GM19438 (cell line): ENCODE results near the gene OR2A1.
"Not testable (repeated sequence)": the region's sequence is repeated elsewhere in the genome, so short reads cannot be mapped to it uniquely, and the experiment has no call there.

Source experiments
- ATAC-seq: cut with Tn5 transposase; IDR thresholded peaks from one replicate; pipeline ENCODE4 v1.9.1; 2021; ENCODE audit warnings: low read depth; ENCODE audit not compliant: unreplicated experiment

OR2A1 gene, protein sequence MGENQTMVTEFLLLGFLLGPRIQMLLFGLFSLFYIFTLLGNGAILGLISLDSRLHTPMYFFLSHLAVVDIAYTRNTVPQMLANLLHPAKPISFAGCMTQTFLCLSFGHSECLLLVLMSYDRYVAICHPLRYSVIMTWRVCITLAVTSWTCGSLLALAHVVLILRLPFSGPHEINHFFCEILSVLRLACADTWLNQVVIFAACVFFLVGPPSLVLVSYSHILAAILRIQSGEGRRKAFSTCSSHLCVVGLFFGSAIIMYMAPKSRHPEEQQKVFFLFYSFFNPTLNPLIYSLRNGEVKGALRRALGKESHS

DNA sequence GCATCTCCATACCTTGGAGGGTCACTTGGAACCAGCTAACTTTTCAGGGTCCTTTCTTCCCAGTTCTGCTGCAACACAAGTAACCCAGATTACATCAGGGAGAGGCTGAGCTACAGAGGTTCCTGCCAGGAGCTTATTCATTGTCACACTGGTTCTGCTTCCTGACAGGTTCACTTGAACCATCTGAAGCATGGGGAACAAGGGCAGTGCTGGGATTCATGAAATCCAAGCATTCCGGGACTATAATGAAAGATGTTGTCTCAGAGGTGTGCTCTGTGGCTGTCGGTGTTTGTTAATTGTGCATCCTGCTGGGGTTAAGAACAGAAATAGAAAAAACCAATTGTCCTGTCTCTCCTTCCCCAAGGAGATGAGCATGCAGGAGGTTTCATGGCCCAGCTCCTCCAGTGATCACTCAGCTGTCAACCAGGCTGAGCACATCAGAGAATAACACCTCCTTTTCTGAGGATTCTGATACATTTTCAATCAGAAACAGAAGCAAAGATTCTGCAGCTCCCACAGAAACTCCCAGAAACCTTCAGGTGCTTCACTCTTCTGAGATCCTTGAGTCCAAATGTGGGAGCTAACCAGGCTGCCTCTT is at the start of gene OR2A1:
TSS of gene OR2A1 (plus strand) at position 548 of the 598 bp plus-strand sequence. CDS start 5,706 bp downstream, outside the sequence.
- ATAC-seq: not testable (repeated sequence)

DNA sequence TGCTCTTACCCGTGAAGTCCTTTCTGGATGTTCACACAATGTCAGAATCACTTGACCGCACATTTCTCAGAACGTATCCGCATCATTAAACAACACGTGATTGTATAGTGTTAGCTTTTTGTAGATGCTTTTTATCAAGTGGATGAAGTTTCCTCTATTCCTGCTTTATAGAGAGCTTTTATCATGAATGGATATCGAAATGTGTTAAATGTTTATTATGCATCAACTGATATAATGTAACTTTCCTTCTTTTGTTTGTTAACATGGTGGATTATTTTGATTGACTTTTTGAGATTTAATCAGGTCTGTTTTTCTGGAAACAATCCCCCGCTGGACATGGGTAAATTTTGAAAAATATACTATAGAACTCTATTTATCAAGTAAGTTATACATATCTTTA is 47.5 kb upstream of the OR2A1 start, which contains the start of gene OR2A7:
TSS of gene OR2A7 (minus strand) at position 101 of the 400 bp plus-strand sequence. CDS start 5,164 bp downstream, outside the sequence.
- ATAC-seq: not testable (repeated sequence)

DNA sequence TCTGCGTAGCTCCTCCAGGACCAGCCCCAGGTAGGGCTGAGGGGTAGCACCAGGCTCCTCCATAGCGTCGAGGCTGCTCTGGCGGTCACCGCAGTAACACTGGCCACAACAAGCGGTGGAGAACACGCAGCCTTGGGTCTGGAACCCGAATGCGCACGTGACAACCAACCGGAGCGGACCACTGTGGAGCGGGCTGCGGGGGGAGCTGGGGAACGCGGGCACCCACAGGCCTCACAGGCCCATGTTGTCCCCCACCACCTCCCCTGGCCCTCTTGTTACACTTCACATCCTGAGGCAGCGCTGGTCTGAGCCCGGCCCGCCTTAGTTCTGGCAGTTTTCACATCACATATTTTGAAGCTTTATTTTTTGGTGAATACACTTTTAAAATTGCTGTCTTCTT is 43.0 kb upstream of the OR2A1 start, which contains the start of gene CTAGE8:
TSS of gene CTAGE8 (minus strand) at position 101 of the 400 bp plus-strand sequence. CDS start at position 63, 38 bp downstream.
- ATAC-seq: not testable (repeated sequence)

DNA sequence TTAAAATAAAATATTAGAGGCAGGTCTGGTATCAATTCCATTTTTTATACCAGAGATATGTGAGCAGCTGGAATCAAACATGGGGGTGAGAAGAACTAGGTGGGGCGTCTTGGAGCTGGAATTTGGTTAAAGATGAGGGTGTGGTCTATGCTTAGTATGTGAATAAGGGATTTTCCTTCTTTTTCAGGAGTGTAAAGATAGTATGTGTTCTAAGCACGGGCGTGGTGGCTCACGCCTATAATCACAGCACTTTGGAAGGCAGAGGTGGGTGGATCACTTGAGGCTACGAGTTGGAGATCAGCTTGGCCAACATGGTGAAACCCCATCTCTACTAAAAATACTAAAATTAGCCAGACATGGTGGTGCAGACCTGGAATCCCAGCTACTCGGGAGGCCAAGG is 36.9 kb upstream of the OR2A1 start:
- not testable (repeated sequence) for ATAC-seq

DNA sequence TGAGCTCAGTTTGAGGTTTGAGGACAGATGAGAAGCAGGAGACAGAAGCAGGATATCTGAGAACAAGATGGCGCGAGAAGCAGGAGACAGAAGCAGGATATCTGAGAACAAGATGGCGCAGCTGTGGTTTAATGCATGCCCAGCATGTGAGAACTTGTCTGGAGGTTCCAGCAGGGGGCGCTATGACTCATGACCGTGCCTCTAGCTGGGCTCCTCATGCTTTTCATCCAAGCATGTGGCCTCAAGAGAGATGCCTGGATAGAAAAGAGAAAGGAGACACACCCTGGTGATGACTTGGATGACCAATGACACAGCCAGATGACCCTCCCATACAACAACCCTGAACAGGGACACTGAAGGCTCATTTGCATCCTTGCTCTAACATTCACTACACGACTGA is 32.2 kb upstream of the OR2A1 start:
- not testable (repeated sequence) for ATAC-seq

DNA sequence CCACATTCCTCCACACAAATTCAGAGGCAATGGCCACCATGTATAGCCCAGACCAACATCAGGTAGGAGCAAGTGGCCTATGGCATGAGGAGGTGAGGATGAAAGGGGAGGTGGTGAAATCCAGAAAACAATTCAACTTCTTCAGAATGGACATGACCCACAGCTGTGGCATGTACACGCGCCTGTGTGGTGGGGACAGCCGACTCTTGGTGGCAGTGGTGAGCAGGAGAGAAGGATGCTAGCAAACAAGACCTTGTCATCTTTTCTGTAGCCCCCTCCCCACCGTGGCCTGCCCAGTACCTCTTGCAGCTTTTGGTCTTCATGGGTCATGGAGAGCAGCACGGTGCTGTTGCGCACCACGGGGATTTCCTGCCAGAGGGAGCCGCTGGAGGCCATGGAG is 30.2 kb upstream of the OR2A1 start:
- not testable (repeated sequence) for ATAC-seq

DNA sequence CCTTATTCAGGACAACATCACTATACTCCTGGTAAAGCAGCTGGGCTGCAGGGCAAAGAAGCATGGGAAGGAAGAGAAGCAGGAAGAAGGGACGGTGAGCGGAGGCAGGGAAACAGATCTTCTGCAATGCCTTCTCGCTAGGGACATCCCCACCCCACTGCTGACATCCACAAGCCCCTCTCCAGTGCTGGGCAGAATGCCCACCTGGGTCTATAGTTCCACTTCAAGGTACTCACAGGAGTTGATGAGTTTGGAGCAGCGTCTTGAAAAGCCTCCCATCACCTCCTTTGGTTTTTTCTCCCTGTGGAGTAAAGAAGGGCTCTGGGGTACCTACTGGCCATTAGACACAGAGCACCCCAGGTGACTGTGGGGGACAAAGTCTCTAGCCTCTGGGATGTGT is 29.7 kb upstream of the OR2A1 start:
- ATAC-seq: not testable (repeated sequence)

DNA sequence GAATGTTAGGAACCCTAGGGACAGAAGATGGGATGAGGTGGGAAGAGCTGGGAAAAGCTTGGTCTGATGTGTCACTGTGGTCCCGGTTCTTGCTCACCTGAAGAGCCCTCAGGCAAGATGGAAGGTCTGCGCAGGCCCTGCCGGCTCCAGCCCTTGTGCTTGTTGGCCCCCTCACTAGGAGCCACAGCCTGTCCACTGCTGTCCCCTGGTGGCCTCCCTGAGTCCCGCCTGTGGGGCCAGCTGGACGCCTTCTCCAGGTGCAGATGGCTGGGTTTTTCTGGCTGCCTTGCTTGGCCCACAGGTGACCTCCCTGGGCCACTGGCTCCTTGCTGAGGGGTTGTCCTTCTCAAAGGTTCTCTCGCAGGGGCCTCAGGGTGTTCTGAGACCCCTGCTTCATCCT is 28.5 kb upstream of the OR2A1 start:
- ATAC-seq: not testable (repeated sequence)

DNA sequence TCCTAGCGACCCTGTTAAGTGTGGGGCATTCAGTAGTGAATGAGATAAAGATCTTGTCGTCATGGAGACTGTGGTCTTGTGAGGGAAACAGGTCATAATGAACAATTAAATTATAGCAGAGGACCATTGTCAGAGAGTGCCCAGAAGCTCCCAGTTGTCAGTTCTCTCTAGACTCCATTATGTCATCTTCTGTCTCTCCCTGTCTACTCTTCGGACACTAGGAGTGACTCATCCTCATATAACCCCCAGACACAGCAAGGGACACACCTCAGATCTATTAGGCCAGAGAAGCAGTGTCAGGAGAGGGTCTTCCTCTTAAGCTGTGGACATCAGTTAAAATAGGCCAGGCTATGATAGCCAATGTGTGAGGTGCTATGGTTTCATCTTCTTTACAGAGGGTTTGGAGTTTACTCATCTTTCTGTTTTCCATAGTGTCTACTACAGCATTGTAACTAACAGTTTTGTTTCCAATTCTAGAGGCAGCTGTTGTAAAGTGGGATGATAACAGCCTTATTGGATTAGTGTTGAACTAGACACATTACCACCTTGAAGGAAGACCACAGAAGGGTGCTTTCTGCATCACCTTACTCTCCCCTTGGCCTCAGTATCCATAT is 24.9 kb upstream of the OR2A1 start:
- not testable (repeated sequence) for ATAC-seq

DNA sequence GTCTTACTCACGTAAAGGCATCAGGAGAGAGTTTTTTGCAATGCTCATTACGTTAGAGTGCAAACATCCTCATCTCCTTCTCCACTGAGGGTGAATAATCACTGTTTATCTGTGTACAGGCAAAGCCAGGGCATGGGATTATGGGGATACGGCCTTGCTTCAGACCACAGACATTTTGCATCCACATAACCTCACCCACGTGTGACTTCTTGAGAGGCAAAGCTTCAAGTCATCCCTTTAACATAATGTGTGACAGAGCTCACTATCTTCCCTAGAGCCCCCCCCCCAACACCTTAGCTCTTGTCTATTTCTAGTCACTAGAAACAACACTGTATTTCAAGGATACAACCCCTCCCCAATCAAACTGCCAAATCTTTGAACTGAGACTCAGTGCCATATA is 20.6 kb upstream of the OR2A1 start:
- ATAC-seq: not testable (repeated sequence)

DNA sequence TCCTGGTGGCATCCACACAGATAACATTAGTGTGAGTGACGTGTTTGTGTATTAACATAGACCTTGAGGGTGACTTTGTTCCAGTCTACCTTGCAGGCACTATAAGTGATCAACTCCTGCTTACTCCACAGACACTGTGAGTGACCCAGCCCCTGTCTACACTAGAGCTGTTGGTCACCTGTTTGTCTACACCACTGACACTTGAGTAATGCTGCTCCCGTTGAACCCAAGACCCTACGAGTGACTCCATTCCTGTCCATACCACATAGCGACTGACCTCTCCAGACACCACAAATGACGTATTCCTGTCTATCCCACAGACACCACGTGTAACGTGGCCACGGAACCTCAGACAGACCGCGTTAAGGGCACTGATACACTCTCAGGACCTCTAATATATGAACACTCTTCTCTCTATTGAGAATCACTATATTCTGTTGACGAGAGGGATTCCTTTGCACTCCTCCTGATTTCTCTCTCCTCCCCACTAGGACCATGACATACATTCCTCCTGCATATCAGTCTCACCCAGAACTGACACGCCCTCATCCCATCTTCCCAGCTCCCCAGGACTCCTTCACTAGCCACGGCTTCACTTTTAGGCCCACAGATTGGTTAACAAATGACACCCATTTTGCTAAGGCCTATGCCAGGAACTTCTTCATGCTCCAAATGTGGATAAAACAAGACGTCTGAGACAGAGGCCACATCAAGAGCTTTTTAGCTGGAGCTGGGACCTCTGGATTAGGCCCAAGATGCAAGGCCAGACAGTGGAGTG is 19.6 kb upstream of the OR2A1 start:
- ATAC-seq: not testable (repeated sequence)

DNA sequence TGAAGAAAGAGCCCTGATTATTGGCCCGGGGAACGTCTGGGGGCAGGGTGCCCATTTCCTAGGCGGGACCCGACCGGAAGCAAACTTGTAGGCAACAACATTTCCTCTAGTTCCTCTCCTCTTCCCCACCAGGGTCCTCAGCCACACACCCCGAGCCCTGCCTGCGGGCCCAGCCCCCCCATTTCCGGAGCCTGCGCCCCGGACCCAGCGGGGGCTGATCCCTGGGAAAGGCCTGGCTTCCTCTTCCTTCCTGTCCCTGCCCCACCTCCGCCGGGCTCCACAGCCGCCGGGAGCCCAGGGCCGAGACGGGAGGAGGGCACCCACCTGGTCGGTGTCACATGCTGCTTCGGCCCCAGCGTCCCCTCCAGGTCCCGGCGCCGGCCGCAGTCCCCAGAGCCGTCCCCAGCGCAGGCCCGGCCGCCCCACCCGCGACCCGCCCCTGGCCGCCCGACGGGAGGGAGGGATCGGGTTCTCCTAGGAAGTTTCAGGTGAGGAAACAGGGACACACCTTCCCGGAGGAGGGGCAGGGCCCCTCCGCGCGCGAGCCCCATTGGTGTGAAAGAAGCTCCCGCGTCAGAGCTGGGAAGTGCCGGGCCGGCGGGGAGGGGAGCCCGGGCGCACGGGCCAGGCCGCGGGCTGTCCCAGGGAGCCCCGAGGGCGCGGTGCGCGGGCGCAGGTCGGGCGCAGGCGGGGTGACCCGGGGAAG is 18.3 kb upstream of the OR2A1 start:
- peak; percentile 73 for ATAC-seq

DNA sequence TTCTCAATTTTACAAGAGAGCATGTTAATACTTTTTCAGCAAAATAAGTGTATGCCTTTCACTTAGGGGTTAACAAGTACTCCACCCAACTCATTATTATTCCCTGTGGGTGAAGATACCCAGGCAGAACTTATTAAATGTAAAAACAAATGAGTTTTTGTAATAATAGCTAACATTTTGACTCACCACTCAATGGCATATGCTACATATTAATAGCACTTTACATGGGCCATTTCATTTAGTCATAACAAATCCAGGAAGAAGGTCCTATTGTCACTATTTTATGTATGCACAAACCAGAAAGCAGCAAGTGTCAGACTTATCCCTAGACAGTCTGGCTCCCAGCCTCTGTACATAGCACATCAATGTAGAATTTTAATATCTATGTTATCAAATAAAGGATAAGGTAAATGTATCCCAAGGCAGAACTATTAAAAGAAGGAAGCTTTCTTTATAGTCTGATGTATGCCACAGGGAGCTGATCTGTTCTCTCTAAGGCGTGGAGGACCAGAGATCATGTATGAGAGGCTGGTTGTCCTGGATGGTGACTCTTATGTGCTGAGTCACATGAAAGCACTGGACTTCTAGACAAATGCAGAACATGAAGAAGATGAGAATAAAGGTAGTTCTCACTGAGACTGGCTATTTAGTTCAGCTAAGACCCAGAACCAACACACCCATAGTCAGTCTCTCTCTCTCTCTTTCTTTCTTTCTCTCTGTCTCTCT is 9.5 kb upstream of the OR2A1 start:
- not testable (repeated sequence) for ATAC-seq

DNA sequence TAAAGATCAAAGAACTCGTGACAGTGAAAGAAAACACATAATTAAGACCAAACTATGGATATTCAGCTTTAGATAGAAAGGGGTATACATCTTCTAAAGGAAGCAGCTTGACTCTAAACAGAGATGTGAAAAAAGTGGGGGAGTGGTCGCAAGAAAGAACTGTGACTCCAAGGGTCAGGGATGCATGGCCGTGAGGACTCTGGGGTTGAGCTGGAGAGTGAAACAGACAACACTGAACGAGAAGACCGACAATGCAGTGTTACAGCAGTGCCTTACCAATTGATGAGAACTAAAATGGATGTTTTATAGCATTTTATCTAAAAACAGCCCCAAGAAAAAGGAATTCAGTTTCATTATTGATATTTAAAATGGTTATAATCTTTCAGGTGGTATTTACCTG is 8.6 kb upstream of the OR2A1 start:
- ATAC-seq: not testable (repeated sequence)

DNA sequence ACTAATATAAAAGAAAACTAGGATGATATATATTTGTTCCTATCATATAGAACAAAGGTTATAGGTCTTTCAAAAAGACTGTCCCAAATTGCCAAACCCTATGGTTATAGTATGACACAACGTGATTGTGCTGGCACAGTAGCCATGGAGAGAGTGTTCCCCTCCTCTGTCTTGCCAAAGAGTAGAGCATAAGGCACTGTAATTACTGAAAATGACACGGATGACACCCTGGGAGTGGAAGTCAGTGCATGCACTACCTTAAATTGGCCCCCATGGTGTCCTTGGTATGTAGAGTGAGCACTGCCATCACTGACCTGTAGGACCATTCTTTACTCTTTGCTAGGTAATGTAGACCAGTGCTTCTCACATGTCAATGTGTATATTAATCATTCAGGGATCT is 7.1 kb upstream of the OR2A1 start:
- not testable (repeated sequence) for ATAC-seq

DNA sequence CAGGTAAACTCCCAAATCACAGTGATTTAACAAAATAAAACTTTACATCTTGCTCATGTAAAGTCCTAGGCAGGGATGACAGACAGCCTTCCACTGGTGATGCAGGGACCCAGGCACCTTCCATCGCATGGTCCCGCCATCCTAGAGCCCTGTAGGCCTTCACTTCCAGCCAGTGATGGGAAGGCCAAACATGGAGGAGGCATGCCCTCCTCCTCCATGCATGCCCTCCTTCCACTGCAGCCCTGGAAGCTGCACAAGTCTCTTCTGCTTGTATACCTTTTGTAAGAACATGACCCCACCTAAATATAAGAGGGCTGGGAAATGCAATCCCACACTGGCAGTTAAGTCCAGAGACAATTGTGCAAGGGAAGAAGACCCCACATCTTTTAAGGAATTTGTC is 2.5 kb upstream of the OR2A1 start:
- ATAC-seq: not testable (repeated sequence)

DNA sequence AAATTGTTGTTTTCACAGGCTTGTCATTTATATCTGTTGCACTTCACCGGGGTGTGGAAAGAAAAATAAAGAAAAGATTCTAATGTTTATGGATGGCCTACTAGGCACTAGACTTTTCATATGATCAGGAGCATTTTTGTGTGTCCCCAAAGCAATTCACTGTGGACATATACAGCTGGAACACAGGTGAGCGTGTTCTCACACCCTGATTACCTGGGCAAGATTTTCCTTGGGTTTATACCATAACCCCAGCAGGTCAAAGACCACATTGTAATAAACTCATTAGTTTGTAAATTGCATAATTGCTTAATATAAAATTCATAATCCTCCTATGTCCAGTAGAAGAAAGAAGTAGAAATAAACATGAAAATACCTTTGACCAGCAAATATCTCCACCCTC is 1.0 kb upstream of the OR2A1 start:
- ATAC-seq: not testable (repeated sequence)

DNA sequence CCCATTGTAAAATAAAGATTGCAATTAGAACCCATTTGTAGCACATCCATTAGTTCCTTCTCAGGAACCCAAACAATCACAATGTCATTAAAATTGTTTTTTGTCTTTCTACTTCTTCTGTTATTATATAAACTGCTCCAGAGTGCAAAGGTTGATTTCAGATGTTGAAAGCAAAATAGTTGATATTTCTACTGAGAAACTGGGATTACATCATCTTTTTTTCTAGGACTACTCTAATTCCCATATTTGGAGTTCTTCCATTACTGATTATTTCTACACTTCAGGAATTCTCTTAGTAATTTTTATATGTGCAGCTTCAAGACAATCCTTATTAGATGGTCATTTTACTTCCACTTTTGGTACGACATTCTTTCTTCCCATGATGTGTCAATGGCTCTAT is 5.3 kb downstream of the OR2A1 start:
- ATAC-seq: not testable (repeated sequence)

DNA sequence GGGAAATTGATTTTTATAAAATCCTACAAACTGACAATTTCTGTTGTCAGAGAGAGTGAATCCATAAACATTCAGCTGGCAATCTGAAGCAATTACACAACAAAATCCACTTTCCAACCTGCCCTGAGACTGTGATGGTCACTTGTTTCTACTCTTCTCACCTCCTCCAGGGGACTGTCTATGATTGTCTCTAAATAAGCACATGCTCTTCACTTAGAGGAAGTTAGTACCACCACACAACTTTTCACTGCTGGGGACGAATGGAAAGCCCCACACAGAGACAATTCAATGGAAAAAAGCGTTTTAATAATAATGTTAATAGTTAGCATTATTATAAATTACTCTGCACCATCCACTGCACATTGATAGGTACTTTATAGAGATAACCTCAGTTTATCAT is 7.3 kb downstream of the OR2A1 start:
- ATAC-seq: not testable (repeated sequence)
